ENCODE results near the gene ITGB8. TPM values are rescaled to one million over a fixed set of nuclear protein-coding genes. Genes with fewer than 3 reads are reported as not detected.
"Not testable (repeated sequence)": the region's sequence is repeated elsewhere in the genome, so short reads cannot be mapped to it uniquely, and the experiment has no call there.

The ITGB8 gene
- total RNA-seq, 1 donor from 2014 or later = 12.5 TPM

GRCh38 chr7:20296901-20297300, 33.8 kb upstream of the ITGB8 start:
- no peak overlapping the region for H3K9ac ChIP-seq (ENCODE audit: low read depth in 1 of 3, low read length in 3 of 3)
- H3K4me1 ChIP-seq (ENCODE audit: control insufficient read depth in 3 of 3, insufficient read depth in 3 of 3, low read length in 3 of 3) = no peaks in the 10 kb centered on the region
- no peaks in the 10 kb centered on the region for H3K36me3 ChIP-seq (ENCODE audit: control insufficient read depth in 3 of 3, insufficient read depth in 3 of 3, low read length in 3 of 3)
- H3K9me3 ChIP-seq (ENCODE audit: control insufficient read depth in 3 of 3, low read length in 3 of 3) = no peaks in the 10 kb centered on the region
- no peak overlapping the region for H3K4me3 ChIP-seq (ENCODE audit: low read length in 3 of 3)
- H3K27ac ChIP-seq (ENCODE audit: low read depth, low read length) = no peak overlapping the region
- H3K27me3 ChIP-seq (ENCODE audit: control insufficient read depth in 3 of 3, insufficient read depth in 3 of 3, low read length in 3 of 3) = no peaks in the 10 kb centered on the region

- Histone ChIP-seq H3K4me3 (ENCODE audit: low read length in 3 of 3) (no peak overlapping the region), H3K27ac (ENCODE audit: low read depth, low read length) (no peak overlapping the region), H3K4me1 (ENCODE audit: control insufficient read depth in 3 of 3, insufficient read depth in 3 of 3, low read length in 3 of 3) (no peaks in the 10 kb centered on the region), H3K9me3 (ENCODE audit: control insufficient read depth in 3 of 3, low read length in 3 of 3) (no peaks in the 10 kb centered on the region), H3K9ac (ENCODE audit: low read depth in 1 of 3, low read length in 3 of 3) (no peak overlapping the region), H3K27me3 (ENCODE audit: control insufficient read depth in 3 of 3, insufficient read depth in 3 of 3, low read length in 3 of 3) (no peaks in the 10 kb centered on the region), H3K36me3 (ENCODE audit: control insufficient read depth in 3 of 3, insufficient read depth in 3 of 3, low read length in 3 of 3) (no peaks in the 10 kb centered on the region)
These were observed 32.2 kb upstream of the ITGB8 start for GRCh38 chr7:20298486-20298901.

DNA sequence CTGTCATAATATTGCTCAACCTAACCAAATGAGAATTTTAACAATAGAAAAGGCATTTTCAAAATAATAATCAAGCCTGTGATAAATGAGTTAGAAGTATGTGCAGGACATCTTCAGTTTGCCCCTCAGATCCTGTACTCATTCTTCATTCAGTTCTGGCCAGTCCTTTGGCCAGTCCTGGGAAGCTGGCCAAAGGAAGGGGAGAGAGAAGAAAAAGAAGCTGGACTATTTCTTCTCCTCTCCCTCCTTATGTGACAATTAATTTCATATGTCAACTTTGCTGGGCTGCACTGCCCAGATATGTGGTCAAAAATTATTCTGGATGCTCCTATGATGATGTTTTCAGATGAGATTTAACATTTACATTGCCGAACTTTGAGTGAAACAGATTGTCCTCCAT, 31.6 kb upstream of the ITGB8 start:
- Histone ChIP-seq H3K27ac (ENCODE audit: low read depth, low read length) (no peak overlapping the region), H3K9me3 (ENCODE audit: control insufficient read depth in 3 of 3, low read length in 3 of 3) (no peaks in the 10 kb centered on the region), H3K4me3 (ENCODE audit: low read length in 3 of 3) (no peak overlapping the region), H3K4me1 (ENCODE audit: control insufficient read depth in 3 of 3, insufficient read depth in 3 of 3, low read length in 3 of 3) (no peaks in the 10 kb centered on the region), H3K36me3 (ENCODE audit: control insufficient read depth in 3 of 3, insufficient read depth in 3 of 3, low read length in 3 of 3) (no peaks in the 10 kb centered on the region), H3K27me3 (ENCODE audit: control insufficient read depth in 3 of 3, insufficient read depth in 3 of 3, low read length in 3 of 3) (no peaks in the 10 kb centered on the region), H3K9ac (ENCODE audit: low read depth in 1 of 3, low read length in 3 of 3) (no peak overlapping the region)

DNA sequence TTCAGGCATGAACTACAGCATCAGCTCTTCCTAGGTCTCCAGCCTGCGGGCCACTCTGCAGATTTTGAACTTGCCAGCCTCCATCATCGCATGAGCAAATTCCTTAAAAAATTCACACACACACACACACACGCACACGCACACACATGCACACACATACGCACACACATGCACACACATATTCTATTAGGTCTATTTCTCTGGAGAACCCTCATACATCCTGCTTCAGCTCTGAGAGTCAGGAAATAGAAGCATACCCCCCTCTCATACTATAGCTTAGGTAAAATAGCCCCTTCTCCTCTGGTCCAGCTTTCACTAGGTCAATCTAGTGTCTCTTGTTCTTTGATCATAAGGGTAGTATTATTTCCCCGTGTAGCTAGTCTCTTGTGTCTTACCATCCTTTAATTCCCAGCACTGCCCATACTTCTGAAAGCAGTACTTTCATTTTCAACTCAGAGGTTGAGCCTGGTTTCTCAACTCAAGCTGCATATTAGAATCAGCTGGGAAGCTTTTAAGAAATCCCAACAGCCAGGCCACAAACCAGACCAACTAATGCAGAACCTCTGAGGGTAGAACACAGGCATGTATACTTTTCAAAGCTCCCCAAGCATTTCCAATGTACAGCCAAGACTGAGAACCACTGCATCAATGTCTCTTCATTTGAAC, 30.9 kb upstream of the ITGB8 start:
- Histone ChIP-seq H3K9me3 (ENCODE audit: control insufficient read depth in 3 of 3, low read length in 3 of 3) (no peaks in the 10 kb centered on the region), H3K27ac (ENCODE audit: low read depth, low read length) (no peak overlapping the region)

DNA sequence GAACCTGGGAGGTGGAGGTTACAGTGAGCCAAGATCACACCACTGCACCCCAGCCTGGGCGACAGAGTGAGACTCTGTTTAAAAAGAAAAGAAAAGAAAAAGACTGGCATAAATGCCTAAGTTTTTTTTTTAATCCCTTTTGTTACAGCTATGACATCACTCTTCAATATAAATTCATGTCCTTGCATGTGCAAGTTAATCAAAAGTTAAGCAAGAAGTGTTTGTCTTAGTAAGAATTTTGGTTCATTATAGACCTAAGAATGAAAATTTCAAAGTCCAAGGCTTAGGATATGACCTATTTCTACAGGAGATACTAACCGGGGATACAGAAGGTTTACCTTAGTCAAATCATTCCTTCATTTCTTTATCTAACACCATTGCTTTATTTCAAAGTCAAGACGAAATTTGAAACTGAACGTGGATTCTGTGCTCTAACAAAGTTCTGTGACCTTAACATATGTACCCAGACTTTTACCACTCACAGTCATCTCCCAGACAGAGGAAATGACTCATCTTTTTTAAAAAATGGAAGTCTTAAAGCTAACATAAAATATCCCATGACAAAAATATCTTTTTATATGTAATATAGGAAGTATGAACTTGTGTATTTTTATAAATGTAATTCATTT, 29.3 kb upstream of the ITGB8 start:
- Histone ChIP-seq H3K4me3 (ENCODE audit: low read length in 3 of 3) (no peak overlapping the region), H3K27ac (ENCODE audit: low read depth, low read length) (no peak overlapping the region), H3K9ac (ENCODE audit: low read depth in 1 of 3, low read length in 3 of 3) (no peak overlapping the region), H3K4me1 (ENCODE audit: control insufficient read depth in 3 of 3, insufficient read depth in 3 of 3, low read length in 3 of 3) (no peaks in the 10 kb centered on the region), H3K9me3 (ENCODE audit: control insufficient read depth in 3 of 3, low read length in 3 of 3) (no peaks in the 10 kb centered on the region), H3K27me3 (ENCODE audit: control insufficient read depth in 3 of 3, insufficient read depth in 3 of 3, low read length in 3 of 3) (no peaks in the 10 kb centered on the region), H3K36me3 (ENCODE audit: control insufficient read depth in 3 of 3, insufficient read depth in 3 of 3, low read length in 3 of 3) (no peaks in the 10 kb centered on the region)

More for the DNA sequence above, 30.9 kb upstream of the ITGB8 start:
- H3K4me3 ChIP-seq (ENCODE audit: low read length in 3 of 3) = no peak overlapping the region
- no peaks in the 10 kb centered on the region for H3K27me3 ChIP-seq (ENCODE audit: control insufficient read depth in 3 of 3, insufficient read depth in 3 of 3, low read length in 3 of 3)
- no peaks in the 10 kb centered on the region for H3K36me3 ChIP-seq (ENCODE audit: control insufficient read depth in 3 of 3, insufficient read depth in 3 of 3, low read length in 3 of 3)
- no peaks in the 10 kb centered on the region for H3K4me1 ChIP-seq (ENCODE audit: control insufficient read depth in 3 of 3, insufficient read depth in 3 of 3, low read length in 3 of 3)
- H3K9ac ChIP-seq (ENCODE audit: low read depth in 1 of 3, low read length in 3 of 3) = no peak overlapping the region

DNA sequence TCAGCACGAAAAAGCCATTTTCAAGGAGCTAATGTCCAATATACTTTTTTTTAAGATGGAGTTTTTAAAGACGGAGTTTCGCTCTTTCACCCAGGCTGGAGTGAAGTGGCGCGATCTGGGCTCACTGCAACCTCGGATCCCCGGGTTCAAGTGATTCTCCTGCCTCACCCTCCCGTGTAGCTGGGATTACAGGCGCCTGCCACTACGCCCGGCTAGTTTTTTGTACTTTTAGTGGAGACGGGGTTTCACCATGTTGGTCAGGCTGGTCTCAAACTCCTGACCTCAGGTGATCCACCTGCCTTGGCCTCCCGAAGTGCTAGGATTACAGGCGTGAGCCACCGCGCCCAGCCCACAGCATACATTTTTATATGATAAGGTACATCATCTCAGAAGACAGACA, 28.4 kb upstream of the ITGB8 start:
- H3K9ac ChIP-seq (ENCODE audit: low read depth in 1 of 3, low read length in 3 of 3); H3K4me1 ChIP-seq (ENCODE audit: control insufficient read depth in 3 of 3, insufficient read depth in 3 of 3, low read length in 3 of 3); H3K27me3 ChIP-seq (ENCODE audit: control insufficient read depth in 3 of 3, insufficient read depth in 3 of 3, low read length in 3 of 3); H3K9me3 ChIP-seq (ENCODE audit: control insufficient read depth in 3 of 3, low read length in 3 of 3); H3K27ac ChIP-seq (ENCODE audit: low read depth, low read length); H3K4me3 ChIP-seq (ENCODE audit: low read length in 3 of 3); H3K36me3 ChIP-seq (ENCODE audit: control insufficient read depth in 3 of 3, insufficient read depth in 3 of 3, low read length in 3 of 3): not testable (repeated sequence)

DNA sequence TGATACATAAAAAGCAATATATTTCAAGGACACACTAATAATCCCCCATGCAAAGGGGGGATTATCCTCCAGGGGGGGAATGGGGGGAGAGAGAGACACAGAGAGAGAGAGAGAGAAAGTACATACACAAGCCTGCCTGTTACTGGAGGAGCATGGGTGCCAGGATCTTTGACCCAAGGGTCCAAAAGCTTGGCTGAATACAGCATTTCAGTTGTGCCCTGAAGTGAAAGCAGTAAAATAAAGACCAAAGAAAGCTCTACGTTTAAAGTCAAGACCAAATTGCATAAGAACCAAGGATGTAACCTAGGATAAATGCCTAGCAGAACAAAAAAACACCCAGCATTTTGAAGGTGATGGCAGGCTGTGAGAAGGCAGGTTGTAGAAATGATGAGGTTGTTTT, 27.8 kb upstream of the ITGB8 start:
- H3K27ac ChIP-seq (ENCODE audit: low read depth, low read length) = no peak overlapping the region
- no peaks in the 10 kb centered on the region for H3K4me1 ChIP-seq (ENCODE audit: control insufficient read depth in 3 of 3, insufficient read depth in 3 of 3, low read length in 3 of 3)
- no peak overlapping the region for H3K9ac ChIP-seq (ENCODE audit: low read depth in 1 of 3, low read length in 3 of 3)
- no peaks in the 10 kb centered on the region for H3K36me3 ChIP-seq (ENCODE audit: control insufficient read depth in 3 of 3, insufficient read depth in 3 of 3, low read length in 3 of 3)
- H3K9me3 ChIP-seq (ENCODE audit: control insufficient read depth in 3 of 3, low read length in 3 of 3) = no peaks in the 10 kb centered on the region
- H3K27me3 ChIP-seq (ENCODE audit: control insufficient read depth in 3 of 3, insufficient read depth in 3 of 3, low read length in 3 of 3) = no peaks in the 10 kb centered on the region
- no peak overlapping the region for H3K4me3 ChIP-seq (ENCODE audit: low read length in 3 of 3)

GRCh38 chr7:20304366-20304765, 26.3 kb upstream of the ITGB8 start:
- H3K4me3 ChIP-seq (ENCODE audit: low read length in 3 of 3) = no peak overlapping the region
- no peak overlapping the region for H3K27ac ChIP-seq (ENCODE audit: low read depth, low read length)
- H3K9me3 ChIP-seq (ENCODE audit: control insufficient read depth in 3 of 3, low read length in 3 of 3) = no peaks in the 10 kb centered on the region
- H3K27me3 ChIP-seq (ENCODE audit: control insufficient read depth in 3 of 3, insufficient read depth in 3 of 3, low read length in 3 of 3) = no peaks in the 10 kb centered on the region
- no peaks in the 10 kb centered on the region for H3K4me1 ChIP-seq (ENCODE audit: control insufficient read depth in 3 of 3, insufficient read depth in 3 of 3, low read length in 3 of 3)
- H3K9ac ChIP-seq (ENCODE audit: low read depth in 1 of 3, low read length in 3 of 3) = no peak overlapping the region
- no peaks in the 10 kb centered on the region for H3K36me3 ChIP-seq (ENCODE audit: control insufficient read depth in 3 of 3, insufficient read depth in 3 of 3, low read length in 3 of 3)

DNA sequence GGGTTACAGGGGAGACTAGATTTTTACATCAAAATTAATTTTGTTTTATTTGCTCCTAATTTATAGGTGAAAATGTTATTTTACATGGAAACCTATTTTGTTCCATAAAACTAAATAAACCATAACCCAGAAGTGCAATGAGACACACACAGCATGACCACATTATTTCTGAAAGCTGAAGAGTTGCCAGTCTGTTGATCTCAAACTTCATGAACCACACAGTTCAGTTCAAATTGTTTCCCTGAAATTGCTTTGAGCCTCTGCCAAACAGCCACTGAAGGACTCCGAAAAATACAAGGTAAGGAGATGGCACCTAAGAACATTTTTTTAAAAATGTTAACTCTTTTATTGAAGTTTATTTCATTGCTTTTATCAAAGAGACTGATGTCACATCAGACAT, 25.0 kb upstream of the ITGB8 start:
- H3K27me3 ChIP-seq (ENCODE audit: control insufficient read depth in 3 of 3, insufficient read depth in 3 of 3, low read length in 3 of 3) = no peaks in the 10 kb centered on the region
- no peaks in the 10 kb centered on the region for H3K36me3 ChIP-seq (ENCODE audit: control insufficient read depth in 3 of 3, insufficient read depth in 3 of 3, low read length in 3 of 3)
- H3K27ac ChIP-seq (ENCODE audit: low read depth, low read length) = no peak overlapping the region
- H3K9ac ChIP-seq (ENCODE audit: low read depth in 1 of 3, low read length in 3 of 3) = no peak overlapping the region
- no peaks in the 10 kb centered on the region for H3K9me3 ChIP-seq (ENCODE audit: control insufficient read depth in 3 of 3, low read length in 3 of 3)
- no peaks in the 10 kb centered on the region for H3K4me1 ChIP-seq (ENCODE audit: control insufficient read depth in 3 of 3, insufficient read depth in 3 of 3, low read length in 3 of 3)
- H3K4me3 ChIP-seq (ENCODE audit: low read length in 3 of 3) = no peak overlapping the region

GRCh38 chr7:20306180-20306946, 24.3 kb upstream of the ITGB8 start:
- H3K36me3 ChIP-seq (ENCODE audit: control insufficient read depth in 3 of 3, insufficient read depth in 3 of 3, low read length in 3 of 3) = no peaks in the 10 kb centered on the region
- H3K27ac ChIP-seq (ENCODE audit: low read depth, low read length) = no peak overlapping the region
- no peaks in the 10 kb centered on the region for H3K4me1 ChIP-seq (ENCODE audit: control insufficient read depth in 3 of 3, insufficient read depth in 3 of 3, low read length in 3 of 3)
- no peak overlapping the region for H3K4me3 ChIP-seq (ENCODE audit: low read length in 3 of 3)
- no peaks in the 10 kb centered on the region for H3K27me3 ChIP-seq (ENCODE audit: control insufficient read depth in 3 of 3, insufficient read depth in 3 of 3, low read length in 3 of 3)
- H3K9ac ChIP-seq (ENCODE audit: low read depth in 1 of 3, low read length in 3 of 3) = no peak overlapping the region
- no peaks in the 10 kb centered on the region for H3K9me3 ChIP-seq (ENCODE audit: control insufficient read depth in 3 of 3, low read length in 3 of 3)
